HT-29 (cell line): ENCODE results near the gene SF3A2. TPM values are rescaled to one million over a fixed set of nuclear protein-coding genes. Genes with fewer than 3 reads are reported as not detected.

Experiments used
- DNase-seq: peaks from one replicate; pipeline ENCODE4 v3.0.0-alpha.2; 2015; ENCODE audit warnings: low spot score
- total RNA-seq: library from RNA; depleted of rRNA; stranded (reverse); fragments of >200 nt; shearing (Covaris generic); gene quantifications from 2 replicates; pipeline ENCODE4 v1.2.3, GENCODE V29; 2014

The SF3A2 gene
- total RNA-seq, 1 experiment from 2014 or later: 102 TPM

- no peak for DNase-seq
These were observed 28.4 kb upstream of the SF3A2 start for GRCh38 chr19:2207991-2208860.

GRCh38 chr19:2208975-2209374 is 27.6 kb upstream of the SF3A2 start:
- no peak for DNase-seq

- DNase-seq: no peak
These were observed 27.2 kb upstream of the SF3A2 start for GRCh38 chr19:2209408-2209807.

- no peak for DNase-seq
These were observed 26.4 kb upstream of the SF3A2 start for GRCh38 chr19:2210206-2210605.

GRCh38 chr19:2210987-2211740 is 25.5 kb upstream of the SF3A2 start:
- DNase-seq: no peak

- no peak for DNase-seq
These were observed 23.5 kb upstream of the SF3A2 start for GRCh38 chr19:2212861-2213711.

- DNase-seq: no peak
These were observed 22.8 kb upstream of the SF3A2 start for GRCh38 chr19:2213799-2214198.

- no peak for DNase-seq
These were observed 22.4 kb upstream of the SF3A2 start for GRCh38 chr19:2214251-2214650.

- no peak for DNase-seq
These were observed 21.3 kb upstream of the SF3A2 start for GRCh38 chr19:2215281-2215751.

- DNase-seq: no peak
These were observed 20.0 kb upstream of the SF3A2 start for GRCh38 chr19:2216361-2217225.

- no peak for DNase-seq
These were observed 19.0 kb upstream of the SF3A2 start for GRCh38 chr19:2217591-2217990.

- DNase-seq: no peak
These were observed 16.9 kb upstream of the SF3A2 start for GRCh38 chr19:2219726-2220125.

- no peak for DNase-seq
These were observed 15.3 kb upstream of the SF3A2 start for GRCh38 chr19:2221250-2221831.

- DNase-seq: no peak
These were observed 14.7 kb upstream of the SF3A2 start for GRCh38 chr19:2221918-2222317.

- no peak for DNase-seq
These were observed 13.2 kb upstream of the SF3A2 start for GRCh38 chr19:2223391-2223790.

- DNase-seq: no peak
These were observed 12.7 kb upstream of the SF3A2 start for GRCh38 chr19:2223959-2224358.

- DNase-seq: no peak
These were observed 11.8 kb upstream of the SF3A2 start for GRCh38 chr19:2224754-2225349.

- no peak for DNase-seq
These were observed 11.1 kb upstream of the SF3A2 start for GRCh38 chr19:2225415-2226050.

- no peak for DNase-seq
These were observed 10.4 kb upstream of the SF3A2 start for GRCh38 chr19:2226051-2226839.
